Effector memory CD4-positive, alpha-beta T cell (primary cell): ENCODE measurements around the gene MEGF11.

Source experiments
- DNase-seq, 3 donors: peaks; one replicate each; pipeline ENCODE4 v3.0.0-alpha.2; 2020
- H3K27ac ChIP-seq: 2 replicates; pipeline ENCODE4 v1.7.0; 2013; ENCODE audit warnings: mild to moderate bottlenecking, low read length, moderate library complexity; ENCODE audit not compliant: insufficient read depth, poor library complexity, severe bottlenecking
- H3K27me3 ChIP-seq: replicated peaks from 2 replicates; pipeline ENCODE4 v1.7.0; 2013; ENCODE audit warnings: mild to moderate bottlenecking, low read length; ENCODE audit not compliant: insufficient read depth, control insufficient read depth, poor library complexity, severe bottlenecking
- H3K36me3 ChIP-seq: 2 replicates; pipeline ENCODE4 v1.7.0; 2013; ENCODE audit warnings: mild to moderate bottlenecking, low read length, moderate library complexity; ENCODE audit not compliant: control insufficient read depth, insufficient read depth
- H3K4me1 ChIP-seq: 2 replicates; pipeline ENCODE4 v1.7.0; 2013; ENCODE audit warnings: low read length, mild to moderate bottlenecking; ENCODE audit not compliant: control insufficient read depth, insufficient read depth, poor library complexity, severe bottlenecking
- H3K4me3 ChIP-seq: 2 replicates; pipeline ENCODE4 v1.7.0; 2013; ENCODE audit warnings: low read length, low read depth, mild to moderate bottlenecking; ENCODE audit not compliant: insufficient read depth, poor library complexity, severe bottlenecking
- H3K9me3 ChIP-seq: 2 replicates; pipeline ENCODE4 v1.7.0; 2013; ENCODE audit warnings: mild to moderate bottlenecking, low read length, moderate library complexity; ENCODE audit not compliant: control insufficient read depth

The MEGF11 gene

GRCh38 chr15:65951007-65951406, 302.5 kb downstream of the MEGF11 start:
- no peak overlapping the region for H3K27ac ChIP-seq
- H3K4me3 ChIP-seq: no peak overlapping the region
- no peaks in the 10 kb centered on the region for H3K9me3 ChIP-seq
- no peaks in the 10 kb centered on the region for H3K4me1 ChIP-seq
- DNase-seq: no peak
- no peaks in the 10 kb centered on the region for H3K36me3 ChIP-seq
- no peaks in the 10 kb centered on the region for H3K27me3 ChIP-seq

- DNase-seq: no peak
- H3K27me3 ChIP-seq: no peaks in the 10 kb centered on the region
- H3K4me1 ChIP-seq: no peaks in the 10 kb centered on the region
- H3K36me3 ChIP-seq: no peaks in the 10 kb centered on the region
- no peak overlapping the region for H3K27ac ChIP-seq
- H3K9me3 ChIP-seq: no peaks in the 10 kb centered on the region
- H3K4me3 ChIP-seq: no peak overlapping the region
These were observed 304.1 kb downstream of the MEGF11 start for GRCh38 chr15:65949491-65949890.

- H3K27ac ChIP-seq: no peak overlapping the region
- H3K36me3 ChIP-seq: no peaks in the 10 kb centered on the region
- H3K4me3 ChIP-seq: no peak overlapping the region
- no peaks in the 10 kb centered on the region for H3K4me1 ChIP-seq
- no peaks in the 10 kb centered on the region for H3K9me3 ChIP-seq
- H3K27me3 ChIP-seq: no peaks in the 10 kb centered on the region
- DNase-seq: no peak
These were observed 304.5 kb downstream of the MEGF11 start for GRCh38 chr15:65949011-65949410.

- no peak overlapping the region for H3K27ac ChIP-seq
- no peak for DNase-seq
- no peak overlapping the region for H3K4me3 ChIP-seq
- no peaks in the 10 kb centered on the region for H3K9me3 ChIP-seq
- no peaks in the 10 kb centered on the region for H3K36me3 ChIP-seq
- no peaks in the 10 kb centered on the region for H3K4me1 ChIP-seq
- no peaks in the 10 kb centered on the region for H3K27me3 ChIP-seq
These were observed 305.2 kb downstream of the MEGF11 start for GRCh38 chr15:65948383-65948782.

- H3K4me3 ChIP-seq: no peak overlapping the region
- H3K27ac ChIP-seq: no peak overlapping the region
- DNase-seq: no peak
- peaks cover 5% of the 10 kb centered on the region for H3K4me1 ChIP-seq
- no peaks in the 10 kb centered on the region for H3K27me3 ChIP-seq
- H3K36me3 ChIP-seq: no peaks in the 10 kb centered on the region
- no peaks in the 10 kb centered on the region for H3K9me3 ChIP-seq
These were observed 306.5 kb downstream of the MEGF11 start for GRCh38 chr15:65947041-65947440.

- no peak for DNase-seq
- no peaks in the 10 kb centered on the region for H3K27me3 ChIP-seq
- no peak overlapping the region for H3K4me3 ChIP-seq
These were observed 307.9 kb downstream of the MEGF11 start for GRCh38 chr15:65945616-65946015.

GRCh38 chr15:65944404-65944803, 309.1 kb downstream of the MEGF11 start:
- Histone ChIP-seq H3K9me3 (no peaks in the 10 kb centered on the region), H3K4me3 (no peak overlapping the region), H3K36me3 (no peaks in the 10 kb centered on the region), H3K27ac (no peak overlapping the region), H3K4me1 (peaks cover 5% of the 10 kb centered on the region), H3K27me3 (no peaks in the 10 kb centered on the region)
- DNase-seq: no peak

More at GRCh38 chr15:65945616-65946015, 307.9 kb downstream of the MEGF11 start:
- Histone ChIP-seq H3K27ac (no peak overlapping the region), H3K9me3 (no peaks in the 10 kb centered on the region), H3K4me1 (peaks cover 5% of the 10 kb centered on the region), H3K36me3 (no peaks in the 10 kb centered on the region)

- Histone ChIP-seq H3K27ac (no peak overlapping the region), H3K9me3 (no peaks in the 10 kb centered on the region), H3K36me3 (no peaks in the 10 kb centered on the region), H3K4me1 (peaks cover 5% of the 10 kb centered on the region), H3K27me3 (no peaks in the 10 kb centered on the region), H3K4me3 (no peak overlapping the region)
- no peak for DNase-seq
These were observed 311.1 kb downstream of the MEGF11 start for GRCh38 chr15:65942436-65942835.

GRCh38 chr15:65940618-65940909, 313.0 kb downstream of the MEGF11 start:
- peaks cover 5% of the 10 kb centered on the region for H3K4me1 ChIP-seq
- H3K27ac ChIP-seq: no peak overlapping the region
- H3K36me3 ChIP-seq: no peaks in the 10 kb centered on the region
- no peaks in the 10 kb centered on the region for H3K9me3 ChIP-seq
- H3K4me3 ChIP-seq: no peak overlapping the region
- DNase-seq: no peak
- H3K27me3 ChIP-seq: no peaks in the 10 kb centered on the region

- Histone ChIP-seq H3K4me3 (no peak overlapping the region), H3K36me3 (no peaks in the 10 kb centered on the region), H3K27me3 (no peaks in the 10 kb centered on the region), H3K9me3 (no peaks in the 10 kb centered on the region), H3K4me1 (peaks cover 5% of the 10 kb centered on the region), H3K27ac (no peak overlapping the region)
- DNase-seq: no peak
These were observed 313.5 kb downstream of the MEGF11 start for GRCh38 chr15:65939901-65940617.
